GM12865 (cell line): ENCODE results near the gene SGTA.

Experiments used
- DNase-seq: peaks from one replicate; pipeline ENCODE4 v3.0.0; 2010; ENCODE audit warnings: low read depth
- H3K4me3 ChIP-seq: 2 replicates; pipeline ENCODE4 v1.5.1; 2011; ENCODE audit warnings: mild to moderate bottlenecking, low read depth, low read length, control low read depth
- TF ChIP-seq, protein P1 (sequence below): IDR thresholded peaks from 2 replicates; pipeline ENCODE4 v1.5.1; 2011; ENCODE audit warnings: low read length, control low read depth, low read depth, inconsistent platforms; ENCODE audit not compliant: insufficient read depth; ENCODE audit errors: missing control alignments

SGTA gene

DNA sequence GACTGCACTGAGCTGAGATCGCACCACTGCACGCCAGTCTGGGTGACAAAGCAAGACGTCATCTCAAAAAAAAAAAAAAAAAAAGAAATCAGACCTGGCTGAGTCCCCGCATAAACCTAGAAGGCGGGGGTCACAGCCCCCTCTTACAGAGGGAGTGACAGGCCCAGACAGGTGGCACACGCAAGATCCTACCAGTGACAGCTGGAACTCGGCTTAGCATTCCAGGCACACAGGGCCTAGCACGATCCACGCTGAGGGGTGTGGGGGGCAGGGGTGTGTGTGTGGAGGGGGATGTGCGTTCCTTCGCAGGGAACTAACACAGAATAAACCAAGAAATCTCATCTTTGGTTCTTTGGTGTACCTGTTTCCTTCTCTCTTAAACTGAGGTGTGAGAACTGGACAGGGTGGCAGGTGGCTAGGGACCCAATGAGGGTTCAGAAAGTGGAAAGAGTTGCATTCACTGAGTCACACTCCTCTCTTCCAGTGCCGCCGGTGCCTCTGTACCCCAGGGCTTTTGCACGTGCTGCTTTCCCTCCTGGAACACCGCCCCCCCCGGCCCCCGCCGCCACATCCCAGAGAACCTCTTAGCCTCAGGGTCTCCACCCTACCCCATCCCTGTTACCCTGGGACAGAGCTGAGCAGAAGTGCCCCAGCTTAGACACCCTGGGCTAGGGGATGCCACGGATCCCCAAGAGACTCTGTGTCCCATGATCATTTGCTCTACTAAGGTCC is 5.0 kb downstream of the SGTA start:
- TF ChIP-seq, protein P1, sequence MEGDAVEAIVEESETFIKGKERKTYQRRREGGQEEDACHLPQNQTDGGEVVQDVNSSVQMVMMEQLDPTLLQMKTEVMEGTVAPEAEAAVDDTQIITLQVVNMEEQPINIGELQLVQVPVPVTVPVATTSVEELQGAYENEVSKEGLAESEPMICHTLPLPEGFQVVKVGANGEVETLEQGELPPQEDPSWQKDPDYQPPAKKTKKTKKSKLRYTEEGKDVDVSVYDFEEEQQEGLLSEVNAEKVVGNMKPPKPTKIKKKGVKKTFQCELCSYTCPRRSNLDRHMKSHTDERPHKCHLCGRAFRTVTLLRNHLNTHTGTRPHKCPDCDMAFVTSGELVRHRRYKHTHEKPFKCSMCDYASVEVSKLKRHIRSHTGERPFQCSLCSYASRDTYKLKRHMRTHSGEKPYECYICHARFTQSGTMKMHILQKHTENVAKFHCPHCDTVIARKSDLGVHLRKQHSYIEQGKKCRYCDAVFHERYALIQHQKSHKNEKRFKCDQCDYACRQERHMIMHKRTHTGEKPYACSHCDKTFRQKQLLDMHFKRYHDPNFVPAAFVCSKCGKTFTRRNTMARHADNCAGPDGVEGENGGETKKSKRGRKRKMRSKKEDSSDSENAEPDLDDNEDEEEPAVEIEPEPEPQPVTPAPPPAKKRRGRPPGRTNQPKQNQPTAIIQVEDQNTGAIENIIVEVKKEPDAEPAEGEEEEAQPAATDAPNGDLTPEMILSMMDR: no peak
- no peak overlapping the region for H3K4me3 ChIP-seq
- no peak for DNase-seq

DNA sequence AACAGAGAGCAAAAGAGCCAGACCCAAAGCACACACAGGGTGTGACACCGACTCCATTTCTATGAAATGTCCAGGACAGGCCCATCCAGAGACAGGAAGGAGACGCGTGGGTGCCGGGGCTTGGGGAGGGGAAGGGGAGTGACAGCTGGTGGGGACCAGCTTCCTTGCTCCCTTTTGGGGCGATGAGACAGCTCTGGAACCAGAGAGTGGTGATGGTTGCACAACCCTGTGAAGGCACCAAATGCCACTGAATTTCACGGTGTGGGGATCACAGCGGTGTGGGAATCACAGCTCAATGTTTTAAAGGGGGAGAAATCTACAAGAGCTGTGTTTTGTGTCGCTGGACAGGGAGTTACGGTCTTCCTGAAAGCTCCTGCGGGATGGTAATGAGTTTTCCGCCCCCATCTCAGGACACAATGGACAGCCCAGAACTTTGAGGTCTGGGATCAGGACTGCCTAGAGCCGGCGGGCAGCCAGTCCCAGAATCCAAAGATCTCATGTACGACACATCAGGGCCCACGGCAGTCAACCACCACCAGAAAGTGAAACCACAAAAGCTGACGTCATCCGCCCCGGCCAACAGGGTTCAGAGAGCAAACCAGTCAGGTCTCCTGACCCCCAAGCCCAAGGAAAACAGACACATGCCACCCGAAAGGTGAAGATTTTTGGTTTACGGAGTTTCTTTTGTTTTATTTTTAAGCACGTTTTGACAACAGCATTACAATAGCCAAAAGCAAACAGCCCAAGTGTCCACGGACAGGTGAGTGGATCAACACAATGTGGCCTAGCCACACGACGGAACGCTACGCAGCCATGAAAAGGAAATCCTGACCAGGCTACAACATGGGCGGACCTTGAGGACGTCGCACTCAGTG is 7.3 kb downstream of the SGTA start:
- TF ChIP-seq, protein P1: no peak
- no peak for DNase-seq
- H3K4me3 ChIP-seq: no peak overlapping the region

DNA sequence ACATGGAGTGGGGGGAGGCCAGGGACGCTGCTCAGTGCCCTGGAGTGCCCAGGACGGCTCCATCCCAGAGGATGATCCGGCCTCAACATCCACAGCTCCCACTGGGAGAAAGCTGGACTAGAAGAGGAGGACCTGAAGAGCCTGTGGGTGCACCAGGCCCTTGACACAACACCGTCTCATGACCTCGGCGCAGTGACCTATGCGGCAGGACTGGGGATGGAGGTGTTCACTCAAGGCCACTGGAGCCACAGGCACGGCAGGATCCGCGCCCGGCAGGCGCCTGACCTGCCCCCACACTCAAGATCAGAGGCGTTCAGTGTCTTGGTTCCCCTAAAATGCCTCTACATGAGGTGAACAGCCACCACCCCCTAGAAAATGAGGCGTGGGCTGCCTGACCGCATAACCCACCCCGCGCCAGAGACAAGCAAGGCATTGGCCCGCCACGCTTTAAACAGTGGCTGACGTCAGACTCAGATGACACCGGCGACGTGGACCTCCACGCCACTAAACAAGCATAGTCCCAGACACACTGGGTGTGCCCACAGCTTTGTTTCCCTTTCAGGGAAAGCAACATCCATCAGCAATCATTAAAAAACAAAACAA is 8.0 kb downstream of the SGTA start:
- DNase-seq: no peak
- H3K4me3 ChIP-seq: no peak overlapping the region
- TF ChIP-seq, protein P1: no peak

DNA sequence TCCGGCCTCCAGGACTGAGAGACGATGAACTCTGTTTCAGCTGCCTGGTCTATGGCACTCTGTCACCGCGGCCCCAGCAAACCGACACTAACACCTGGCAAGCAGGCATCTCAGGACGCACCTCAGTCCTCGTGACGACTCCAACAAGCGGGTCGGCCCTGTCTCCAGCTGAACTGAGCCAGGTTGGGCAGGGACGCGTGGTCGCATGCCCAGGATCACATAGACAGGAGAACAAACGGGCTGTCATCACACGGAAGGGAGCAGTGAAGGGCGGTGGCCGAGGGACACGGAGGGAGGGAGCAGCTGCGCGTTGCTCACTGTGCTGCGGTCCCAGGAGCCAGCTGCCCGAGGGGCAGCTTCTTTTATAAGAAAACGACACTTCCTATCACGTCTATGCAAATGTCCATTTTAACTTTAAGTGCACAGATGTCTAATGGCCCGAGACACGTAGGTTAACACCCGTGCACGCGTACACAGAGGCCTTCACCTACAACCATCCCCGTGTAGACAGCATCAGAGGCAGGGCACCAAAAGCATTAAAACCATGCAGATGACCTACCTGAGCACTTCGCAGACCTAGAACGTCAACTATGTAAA is 8.9 kb downstream of the SGTA start:
- TF ChIP-seq, protein P1: no peak
- no peak for DNase-seq
- H3K4me3 ChIP-seq: no peak overlapping the region

DNA sequence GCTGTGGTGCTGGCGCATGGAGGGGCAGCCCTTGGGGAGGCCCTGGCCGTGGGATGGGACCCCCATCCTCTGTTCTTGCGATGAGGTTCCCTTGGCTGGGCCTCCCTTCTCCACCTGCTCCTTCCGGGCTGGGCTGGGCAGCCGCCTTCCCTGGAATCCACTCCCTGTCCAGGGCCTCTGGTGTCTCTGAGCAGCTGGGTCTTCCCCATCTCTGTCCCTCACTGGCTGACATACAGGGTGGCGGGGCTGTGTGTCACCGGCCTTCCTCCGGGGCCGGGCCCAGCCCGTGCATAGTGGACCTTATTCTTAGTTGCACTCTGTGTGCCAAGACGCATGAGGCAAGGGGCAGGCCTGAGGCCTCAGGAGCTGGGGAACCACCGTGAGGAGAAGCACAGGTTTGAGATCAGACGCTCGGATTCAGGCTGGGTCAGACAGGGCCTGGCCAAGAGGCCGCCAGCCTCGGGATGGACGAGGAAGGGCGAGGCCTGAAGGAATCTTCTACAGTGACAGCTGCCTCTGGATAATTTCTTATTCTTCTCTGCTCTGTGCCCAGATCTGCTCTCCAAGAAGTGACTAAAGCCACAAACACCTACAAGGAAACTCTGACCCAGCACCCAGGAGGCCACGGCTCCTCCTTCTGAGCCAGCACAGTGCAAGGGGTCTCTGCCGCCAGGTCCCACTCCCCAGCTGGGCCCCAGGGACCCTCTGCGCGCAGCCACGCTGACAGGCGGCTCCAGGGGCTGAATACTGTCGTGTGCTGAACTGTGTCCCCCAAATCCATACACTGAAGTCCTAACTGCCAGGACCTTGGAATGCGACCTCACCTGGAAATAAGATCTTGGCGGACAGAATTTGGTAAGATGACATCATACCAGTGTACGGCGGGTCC is 11.0 kb downstream of the SGTA start:
- TF ChIP-seq, protein P1: no peak
- DNase-seq: no peak
- no peak overlapping the region for H3K4me3 ChIP-seq
